K562 (cell line): ENCODE data around the gene PRKAR2B. TPM values are rescaled to one million over a fixed set of nuclear protein-coding genes. Genes with fewer than 3 reads are reported as not detected.

Source experiments
- ATAC-seq: fragments of 200-7000 bp; cut with Tn5 transposase; 3 replicates; pipeline ENCODE4 v1.9.1; 2020; ENCODE audit warnings: moderate library complexity
- BruUV-seq: library from RNA; stranded (reverse); fragments of 400-500 nt; replicated peaks from 2 replicates; lab custom pipeline; 2021; lab: Mats Ljungman, UMichigan
- CTCF ChIA-PET: fragments of 300-600 bp; formaldehyde crosslinking; extraction: SDS; loops from one replicate; lab custom pipeline; 2021; ENCODE audit warnings: low intra/inter-chr PET ratio; lab: Yijun Ruan, JAX
- POLR2A ChIA-PET: fragments of 300-600, 350-650 bp; sonication (Branson Sonifier 250); formaldehyde crosslinking; extraction: SDS; loops from one replicate; lab custom pipeline; 2021; ENCODE audit warnings: antibody characterized with exemption, inconsistent platforms; lab: Yijun Ruan, JAX
- DNase-seq, 4 experiments: peaks; one replicate each; pipeline versions ENCODE4 v3.0.0 to v3.0.0-alpha.2; 2011 to 2018; ENCODE audit warnings: low spot score in 3 of 4, mixed read lengths in 3 of 4; ENCODE audit errors: extremely low read depth in 1 of 4
- FAIRE-seq: peaks from 2 replicates; lab custom pipeline; 2011; peaks lifted over from hg19 to GRCh38; lab: Jason Lieb, UNC
- H2AFZ ChIP-seq: 2 replicates; pipeline ENCODE4 v1.6.0; 2011; ENCODE audit warnings: low read depth, low read length, control low read depth, inconsistent platforms
- H3K27ac ChIP-seq: fragments of 200-600 bp; 3 replicates; pipeline ENCODE4 v1.8.0; 2011; ENCODE audit warnings: low read depth, mild to moderate bottlenecking, control low read depth, inconsistent platforms, low read length, moderate library complexity, mixed read lengths; ENCODE audit errors: extremely low read depth
- H3K27me3 ChIP-seq, 2 experiments: fragments of 300-600 bp in 1 of 2; 2 replicates in 1 of 2; 3 replicates in 1 of 2; pipeline versions ENCODE4 v1.6.0 to v1.8.0; 2011; ENCODE audit warnings: inconsistent platforms in 2 of 2, low read length in 2 of 2, mild to moderate bottlenecking in 1 of 2, mixed read lengths in 1 of 2, moderate library complexity in 1 of 2; ENCODE audit not compliant: control insufficient read depth in 2 of 2, insufficient read depth in 2 of 2
- H3K36me3 ChIP-seq: fragments of 300-600 bp; 3 replicates; pipeline ENCODE4 v1.8.0; 2011; ENCODE audit warnings: mild to moderate bottlenecking, low read length, inconsistent platforms; ENCODE audit not compliant: control insufficient read depth, insufficient read depth
- H3K4me1 ChIP-seq, 2 experiments: fragments of 200-600 bp in 1 of 2; replicated peaks in 1 of 2; 2 replicates in 1 of 2; 3 replicates in 1 of 2; pipeline versions ENCODE4 v1.5.1 to v1.8.0; 2011; ENCODE audit warnings: inconsistent platforms in 2 of 2, low read length in 2 of 2, mild to moderate bottlenecking in 1 of 2, mixed read lengths in 1 of 2, moderate library complexity in 1 of 2; ENCODE audit not compliant: control insufficient read depth in 2 of 2, insufficient read depth in 2 of 2
- H3K4me2 ChIP-seq: 2 replicates; pipeline ENCODE4 v1.6.1; 2011; ENCODE audit warnings: low read length, control low read depth, inconsistent platforms, mixed read lengths; ENCODE audit not compliant: insufficient read depth
- H3K4me3 ChIP-seq: fragments of 200-600 bp; sonication (generic), shearing (Covaris generic); 2 replicates; pipeline ENCODE4 v1.5.1; 2016; ENCODE audit warnings: control low read depth, inconsistent platforms
- H3K79me2 ChIP-seq: fragments of 200-600 bp; 3 replicates; pipeline ENCODE4 v1.8.0; 2011; ENCODE audit warnings: low read length, inconsistent platforms; ENCODE audit not compliant: control insufficient read depth, insufficient read depth
- H3K9ac ChIP-seq, 2 experiments: 2 replicates each; pipeline versions ENCODE4 v1.6.0 to v1.6.1; 2011; ENCODE audit warnings: low read depth in 2 of 2, low read length in 2 of 2, control low read depth in 1 of 2, inconsistent platforms in 1 of 2, mild to moderate bottlenecking in 1 of 2, mixed read lengths in 1 of 2; ENCODE audit not compliant: insufficient read depth in 1 of 2
- H3K9me1 ChIP-seq: one replicate; pipeline ENCODE4 v1.6.0; 2011; ENCODE audit warnings: inconsistent platforms, mild to moderate bottlenecking, low read length, moderate library complexity; ENCODE audit not compliant: control insufficient read depth, insufficient read depth
- H3K9me3 ChIP-seq: replicated peaks from 2 replicates; pipeline ENCODE4 v1.5.1; 2011; ENCODE audit warnings: low read depth, low read length, inconsistent platforms; ENCODE audit not compliant: control insufficient read depth, insufficient read depth
- H4K20me1 ChIP-seq: replicated peaks from 2 replicates; pipeline ENCODE4 v1.6.1; 2011; ENCODE audit warnings: low read length, inconsistent platforms, mixed read lengths; ENCODE audit not compliant: control insufficient read depth, insufficient read depth
- ELK3 ChIP-seq: fragments of 450-650 bp; formaldehyde crosslinking; IDR thresholded peaks from 2 replicates; pipeline ENCODE4 v1.4.0; 2020; ENCODE audit warnings: mild to moderate bottlenecking
- HMBOX1 ChIP-seq: sonication (generic); IDR thresholded peaks from 2 replicates; pipeline ENCODE4 v1.6.1; 2016
- MBD2 ChIP-seq: sonication (generic); IDR thresholded peaks from 2 replicates; pipeline ENCODE4 v1.6.1; 2016; ENCODE audit warnings: low read depth, borderline replicate concordance
- MNT ChIP-seq, 2 experiments: fragments of 450-650 bp; conservative IDR thresholded peaks; 2 replicates each; pipeline ENCODE4 v1.6.1; 2017; ENCODE audit warnings: mild to moderate bottlenecking in 2 of 2, moderate library complexity in 2 of 2
- PREB ChIP-seq: sonication (generic); formaldehyde crosslinking; IDR thresholded peaks from 2 replicates; pipeline ENCODE4 v1.8.1; 2023; ENCODE audit warnings: mild to moderate bottlenecking, missing genetic modification reagents
- ZNF354B ChIP-seq: fragments of 250-450 bp; sonication (Bioruptor Pico); IDR thresholded peaks from 2 replicates; pipeline ENCODE4 v1.4.0; 2020
- ZNF655 ChIP-seq: fragments of 250-450 bp; sonication (Bioruptor Pico); IDR thresholded peaks from 2 replicates; pipeline ENCODE4 v1.5.0; 2021
- WGBS: fragments of 100-300 bp; shearing (Covaris generic); methylation state at CpG from one replicate; pipeline ENCODE4 v1.1.6; 2016; ENCODE audit warnings: low coverage, mixed read lengths; ENCODE audit not compliant: insufficient coverage; ENCODE audit errors: missing lambda C conversion rate; 5-methylcytosine and 5-hydroxymethylcytosine counted together
- in situ Hi-C: fragments of 300-500 bp; cut with MboI; formaldehyde crosslinking; loops from 4 replicates; pipeline ENCODE4 v1.15.0; 2018; ENCODE audit warnings: inconsistent platforms, mixed read lengths
- intact Hi-C: fragments of 100-400 bp; cut with micrococcal nuclease; formaldehyde crosslinking; loops from 2 replicates; pipeline ENCODE4 v1.14.2; 2022
- polyA plus RNA-seq, 8 experiments: library from polyadenylated mRNA; depleted of rRNA in 4 of 8; stranded (reverse) in 5 of 8; unstranded in 3 of 8; fragments of >200 nt; fragmentation: Nextera tagmentation in 2 of 8; fragmentation: Illumina TruSeq in 1 of 8; extraction: Ambion mirVana in 2 of 8; extraction: Trizol in 1 of 8; gene quantifications; 2 replicates each; pipeline versions ENCODE4 v1.2.1 to v1.2.3, GENCODE V29; 2011 to 2014; ENCODE audit warnings: inconsistent platforms in 1 of 8, missing spikeins in 1 of 8
- total RNA-seq, 7 experiments: library from RNA; depleted of rRNA in 6 of 7; stranded (reverse); fragments of >200 nt in 6 of 7; fragmentation: Illumina TruSeq in 2 of 7; extraction: Trizol in 2 of 7; gene quantifications; 2 replicates each; pipeline versions ENCODE4 v1.2.1 to v1.2.3, GENCODE V29; 2011 to 2021; ENCODE audit warnings: low replicate concordance in 1 of 7

Gene PRKAR2B
- total and polyA plus RNA-seq, 9 of the 15 experiments (the other 6 are each of a cell fraction or from before 2014, with no cell fraction given), result 59.0 to 173 (median 129) TPM

GRCh38 chr7:107173691-107174406 lies 129.3 kb downstream of the PRKAR2B start:
- no TSS peak for BruUV-seq
- peaks cover 3% of the 10 kb centered on the region; the same call in 1 of the 3 replicates for H3K36me3 ChIP-seq
- peak overlapping the region; percentile 7; the same call in 1 of the 3 replicates for H3K27ac ChIP-seq
- CTCF ChIA-PET, result no interaction called here
- no peaks in the 10 kb centered on the region for H3K9me3 ChIP-seq
- in situ Hi-C loops (no loop called here), intact Hi-C loops (no loop called here)
- H2AFZ ChIP-seq, result no peak overlapping the region
- peaks cover 0 to 16% of the 10 kb centered on the region in 2 experiments; a peak in 4 of 5 replicates for H3K4me1 ChIP-seq
- H4K20me1 ChIP-seq, result no peaks in the 10 kb centered on the region; the same call in none of the 2 replicates
- TF ChIP-seq ELK3 (CRISPR knock-in tag) (no peak), HMBOX1 (peak; percentile 54; the same call in 1 of the 2 replicates), MNT (conservative IDR thresholded peaks at IDR 0.05) (0 out of 4 replicates have a peak, but pooled peaks of 1 of the 2 experiments have one; percentile 16), MBD2 (no peak), PREB (CRISPR knock-in tag) (no peak), ZNF354B (CRISPR knock-in tag) (no peak), ZNF655 (CRISPR knock-in tag) (0 out of 2 replicates have a peak, but pooled peaks have one; percentile 72)
- WGBS, result 32% methylated on average over 4 of the region's 4 CpGs
- POLR2A ChIA-PET, result interaction anchor here (0.5 to 2.2 kb wide), 13 partner anchors 8 to 1880 kb away, joined by 3 to 9 read pairs (median 3); no protein-coding TSS in a partner anchor
- no peak for FAIRE-seq
- H3K79me2 ChIP-seq, result peaks cover 69% of the 10 kb centered on the region
- DNase-seq, result no peak
- H3K9ac ChIP-seq, result peak overlapping the region in 1 of 2 experiments; percentile 11; a peak in 1 of 4 replicates
- ATAC-seq, result no peak
- H3K4me2 ChIP-seq, result peak overlapping the region; percentile 8; the same call in 1 of the 2 replicates
- H3K27me3 ChIP-seq, result no peaks in the 10 kb centered on the region
- no peak overlapping the region for H3K4me3 ChIP-seq
- no peaks in the 10 kb centered on the region for H3K9me1 ChIP-seq
